SK-N-SH treated with all-trans-retinoic acid at 6 μM for 48 hours (cell line): Measurements from ENCODE around the gene STAC3.

ENCODE experiments used
- TOX ChIP-seq: fragments of 250-450 bp; sonication (Bioruptor Pico); IDR thresholded peaks from 2 replicates; pipeline ENCODE4 v1.8.0; 2021; ENCODE audit warnings: mild to moderate bottlenecking, moderate library complexity, borderline replicate concordance
- ZFP3 ChIP-seq: fragments of 250-450 bp; sonication (Bioruptor Pico); IDR thresholded peaks from 2 replicates; pipeline ENCODE4 v1.5.0; 2020; ENCODE audit warnings: mild to moderate bottlenecking, moderate library complexity
- ZNF70 ChIP-seq: fragments of 450-650 bp; formaldehyde crosslinking; IDR thresholded peaks from 2 replicates; pipeline ENCODE4 v1.5.0; 2020; ENCODE audit warnings: mild to moderate bottlenecking, moderate library complexity
- TF ChIP-seq, protein P1 (sequence below): fragments of 250-450 bp; sonication (Bioruptor Pico); IDR thresholded peaks from 2 replicates; pipeline ENCODE4 v1.5.1; 2020; ENCODE audit warnings: low read depth, mild to moderate bottlenecking, moderate library complexity

DNA sequence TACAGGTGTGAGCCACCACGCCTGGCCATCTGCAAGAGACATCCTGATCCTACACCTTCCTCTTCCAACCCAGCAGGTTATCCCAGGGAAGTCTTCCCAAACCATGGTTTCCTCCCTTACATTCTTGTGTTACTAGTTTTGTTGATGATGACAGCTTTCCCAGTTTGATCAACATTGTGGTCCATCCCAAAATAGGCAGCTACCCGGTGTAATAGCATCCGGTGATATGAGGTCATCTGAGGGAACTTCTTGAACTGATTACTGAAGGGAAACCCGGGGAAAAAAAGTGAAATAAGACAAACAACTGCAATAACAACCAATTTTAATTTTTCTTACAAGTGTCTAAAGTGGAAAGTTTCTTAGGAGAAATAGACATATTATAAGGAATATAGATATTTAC is 45.3 kb upstream of the STAC3 start:
- TF ChIP-seq TOX (no peak), ZFP3 (CRISPR knock-in tag) (no peak), ZNF70 (CRISPR knock-in tag) (no peak)
- TF ChIP-seq, protein P1, sequence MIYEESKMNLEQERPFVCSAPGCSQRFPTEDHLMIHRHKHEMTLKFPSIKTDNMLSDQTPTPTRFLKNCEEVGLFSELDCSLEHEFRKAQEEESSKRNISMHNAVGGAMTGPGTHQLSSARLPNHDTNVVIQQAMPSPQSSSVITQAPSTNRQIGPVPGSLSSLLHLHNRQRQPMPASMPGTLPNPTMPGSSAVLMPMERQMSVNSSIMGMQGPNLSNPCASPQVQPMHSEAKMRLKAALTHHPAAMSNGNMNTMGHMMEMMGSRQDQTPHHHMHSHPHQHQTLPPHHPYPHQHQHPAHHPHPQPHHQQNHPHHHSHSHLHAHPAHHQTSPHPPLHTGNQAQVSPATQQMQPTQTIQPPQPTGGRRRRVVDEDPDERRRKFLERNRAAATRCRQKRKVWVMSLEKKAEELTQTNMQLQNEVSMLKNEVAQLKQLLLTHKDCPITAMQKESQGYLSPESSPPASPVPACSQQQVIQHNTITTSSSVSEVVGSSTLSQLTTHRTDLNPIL (CRISPR knock-in tag) = no peak
